A549 (cell line): ENCODE measurements around the gene PACS2.

Experiments used
- EP300 ChIP-seq, 2 experiments: fragments of >200 bp; sonication (Bioruptor Twin); formaldehyde crosslinking; IDR thresholded peaks; 2 replicates in 1 of 2; 3 replicates in 1 of 2; pipeline ENCODE4 v1.6.1; 2016 to 2017
- HOXA7 ChIP-seq: fragments of 250-450 bp; sonication (Bioruptor Pico); IDR thresholded peaks from 2 replicates; pipeline ENCODE4 v1.5.0; 2020; ENCODE audit warnings: mild to moderate bottlenecking, moderate library complexity
- JUNB ChIP-seq: fragments of >200 bp; sonication (Bioruptor Twin); formaldehyde crosslinking; IDR thresholded peaks from 2 replicates; pipeline ENCODE4 v1.6.1; 2016
- POLR2A ChIP-seq: IDR thresholded peaks from 2 replicates; pipeline ENCODE4 v1.6.1; 2012; ENCODE audit warnings: mild to moderate bottlenecking, low read length
- RCOR1 ChIP-seq: fragments of 150-350 bp; IDR thresholded peaks from 2 replicates; pipeline ENCODE4 v1.6.1; 2014; ENCODE audit warnings: antibody characterized with exemption, low read length, low read depth
- RFX5 ChIP-seq: fragments of 450-650 bp; IDR thresholded peaks from 2 replicates; pipeline ENCODE4 v1.7.1; 2014; ENCODE audit warnings: antibody characterized with exemption, mild to moderate bottlenecking, moderate library complexity
- RNF2 ChIP-seq: fragments of 200-600 bp; sonication (generic); IDR thresholded peaks from 2 replicates; pipeline ENCODE4 v1.6.1; 2016; ENCODE audit warnings: low read depth, mild to moderate bottlenecking, antibody characterized with exemption, moderate library complexity, borderline replicate concordance
- SMC3 ChIP-seq: fragments of >200 bp; sonication (Bioruptor Twin); formaldehyde crosslinking; IDR thresholded peaks from 3 replicates; pipeline ENCODE4 v1.6.1; 2018; ENCODE audit warnings: inconsistent platforms
- ZFP36 ChIP-seq: fragments of 450-650 bp; IDR thresholded peaks from 2 replicates; pipeline ENCODE4 v1.6.1; 2014; ENCODE audit warnings: borderline replicate concordance; ENCODE audit not compliant: partially characterized antibody
- TF ChIP-seq, protein P1 (sequence below): fragments of >200 bp; sonication (Bioruptor Twin); formaldehyde crosslinking; IDR thresholded peaks from 3 replicates; pipeline ENCODE4 v1.5.1; 2016
- TF ChIP-seq, protein P2 (sequence below): fragments of 150-350 bp; IDR thresholded peaks from 2 replicates; pipeline ENCODE4 v1.6.1; 2014; ENCODE audit warnings: low read depth, mild to moderate bottlenecking, low read length
- TF ChIP-seq, protein P3 (sequence below): fragments of 200-600 bp; sonication (generic); IDR thresholded peaks from 2 replicates; pipeline ENCODE4 v1.6.1; 2016; ENCODE audit warnings: antibody characterized with exemption, mild to moderate bottlenecking, moderate library complexity

DNA sequence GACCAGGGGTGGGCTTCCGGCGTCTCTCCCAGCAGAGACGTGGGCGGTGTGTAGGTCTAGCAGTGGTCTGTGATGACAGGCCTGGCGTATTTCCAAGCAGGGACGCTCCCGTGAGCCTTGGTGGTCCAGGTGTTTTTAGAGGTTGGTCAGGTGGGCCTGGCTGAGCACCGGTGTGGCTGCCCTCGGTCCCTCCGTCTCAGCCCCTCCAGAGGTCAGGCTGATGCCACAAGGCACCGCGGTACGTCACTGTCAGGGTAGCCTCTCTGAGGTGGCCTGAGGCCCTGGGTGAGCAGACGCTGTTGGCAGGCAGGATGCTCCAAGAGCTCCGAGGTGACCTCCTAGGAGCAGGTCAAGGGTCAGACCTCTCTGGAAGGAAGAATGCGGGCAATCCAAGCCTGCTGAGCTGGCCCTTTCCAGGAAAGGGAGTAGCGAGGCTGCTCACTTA is 118.6 kb downstream of the PACS2 start:
- TF ChIP-seq, protein P1, sequence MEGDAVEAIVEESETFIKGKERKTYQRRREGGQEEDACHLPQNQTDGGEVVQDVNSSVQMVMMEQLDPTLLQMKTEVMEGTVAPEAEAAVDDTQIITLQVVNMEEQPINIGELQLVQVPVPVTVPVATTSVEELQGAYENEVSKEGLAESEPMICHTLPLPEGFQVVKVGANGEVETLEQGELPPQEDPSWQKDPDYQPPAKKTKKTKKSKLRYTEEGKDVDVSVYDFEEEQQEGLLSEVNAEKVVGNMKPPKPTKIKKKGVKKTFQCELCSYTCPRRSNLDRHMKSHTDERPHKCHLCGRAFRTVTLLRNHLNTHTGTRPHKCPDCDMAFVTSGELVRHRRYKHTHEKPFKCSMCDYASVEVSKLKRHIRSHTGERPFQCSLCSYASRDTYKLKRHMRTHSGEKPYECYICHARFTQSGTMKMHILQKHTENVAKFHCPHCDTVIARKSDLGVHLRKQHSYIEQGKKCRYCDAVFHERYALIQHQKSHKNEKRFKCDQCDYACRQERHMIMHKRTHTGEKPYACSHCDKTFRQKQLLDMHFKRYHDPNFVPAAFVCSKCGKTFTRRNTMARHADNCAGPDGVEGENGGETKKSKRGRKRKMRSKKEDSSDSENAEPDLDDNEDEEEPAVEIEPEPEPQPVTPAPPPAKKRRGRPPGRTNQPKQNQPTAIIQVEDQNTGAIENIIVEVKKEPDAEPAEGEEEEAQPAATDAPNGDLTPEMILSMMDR = no peak
- no peak for TF ChIP-seq HOXA7
- TF ChIP-seq RCOR1 = no peak
- TF ChIP-seq, protein P2, sequence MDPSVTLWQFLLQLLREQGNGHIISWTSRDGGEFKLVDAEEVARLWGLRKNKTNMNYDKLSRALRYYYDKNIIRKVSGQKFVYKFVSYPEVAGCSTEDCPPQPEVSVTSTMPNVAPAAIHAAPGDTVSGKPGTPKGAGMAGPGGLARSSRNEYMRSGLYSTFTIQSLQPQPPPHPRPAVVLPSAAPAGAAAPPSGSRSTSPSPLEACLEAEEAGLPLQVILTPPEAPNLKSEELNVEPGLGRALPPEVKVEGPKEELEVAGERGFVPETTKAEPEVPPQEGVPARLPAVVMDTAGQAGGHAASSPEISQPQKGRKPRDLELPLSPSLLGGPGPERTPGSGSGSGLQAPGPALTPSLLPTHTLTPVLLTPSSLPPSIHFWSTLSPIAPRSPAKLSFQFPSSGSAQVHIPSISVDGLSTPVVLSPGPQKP = no peak
- no peak for TF ChIP-seq EP300 (IDR thresholded peaks at IDR 0.05)
- no peak for TF ChIP-seq RFX5
- no peak for TF ChIP-seq POLR2A
- TF ChIP-seq, protein P3, sequence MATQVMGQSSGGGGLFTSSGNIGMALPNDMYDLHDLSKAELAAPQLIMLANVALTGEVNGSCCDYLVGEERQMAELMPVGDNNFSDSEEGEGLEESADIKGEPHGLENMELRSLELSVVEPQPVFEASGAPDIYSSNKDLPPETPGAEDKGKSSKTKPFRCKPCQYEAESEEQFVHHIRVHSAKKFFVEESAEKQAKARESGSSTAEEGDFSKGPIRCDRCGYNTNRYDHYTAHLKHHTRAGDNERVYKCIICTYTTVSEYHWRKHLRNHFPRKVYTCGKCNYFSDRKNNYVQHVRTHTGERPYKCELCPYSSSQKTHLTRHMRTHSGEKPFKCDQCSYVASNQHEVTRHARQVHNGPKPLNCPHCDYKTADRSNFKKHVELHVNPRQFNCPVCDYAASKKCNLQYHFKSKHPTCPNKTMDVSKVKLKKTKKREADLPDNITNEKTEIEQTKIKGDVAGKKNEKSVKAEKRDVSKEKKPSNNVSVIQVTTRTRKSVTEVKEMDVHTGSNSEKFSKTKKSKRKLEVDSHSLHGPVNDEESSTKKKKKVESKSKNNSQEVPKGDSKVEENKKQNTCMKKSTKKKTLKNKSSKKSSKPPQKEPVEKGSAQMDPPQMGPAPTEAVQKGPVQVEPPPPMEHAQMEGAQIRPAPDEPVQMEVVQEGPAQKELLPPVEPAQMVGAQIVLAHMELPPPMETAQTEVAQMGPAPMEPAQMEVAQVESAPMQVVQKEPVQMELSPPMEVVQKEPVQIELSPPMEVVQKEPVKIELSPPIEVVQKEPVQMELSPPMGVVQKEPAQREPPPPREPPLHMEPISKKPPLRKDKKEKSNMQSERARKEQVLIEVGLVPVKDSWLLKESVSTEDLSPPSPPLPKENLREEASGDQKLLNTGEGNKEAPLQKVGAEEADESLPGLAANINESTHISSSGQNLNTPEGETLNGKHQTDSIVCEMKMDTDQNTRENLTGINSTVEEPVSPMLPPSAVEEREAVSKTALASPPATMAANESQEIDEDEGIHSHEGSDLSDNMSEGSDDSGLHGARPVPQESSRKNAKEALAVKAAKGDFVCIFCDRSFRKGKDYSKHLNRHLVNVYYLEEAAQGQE = no peak
- no peak for TF ChIP-seq RNF2
- no peak for TF ChIP-seq ZFP36
- TF ChIP-seq SMC3 = no peak
- TF ChIP-seq JUNB = no peak
